GM12878 (cell line): ENCODE measurements around the gene LMAN2. TPM values are rescaled to one million over a fixed set of nuclear protein-coding genes. Genes with fewer than 3 reads are reported as not detected.

Experiments
- ATF7 ChIP-seq: fragments of 450-650 bp; IDR thresholded peaks from 2 replicates; pipeline ENCODE4 v1.6.1; 2016; ENCODE audit warnings: low read depth, mild to moderate bottlenecking
- CBX3 ChIP-seq: fragments of 200-600 bp; sonication (generic); IDR thresholded peaks from 2 replicates; pipeline ENCODE4 v1.6.1; 2016; ENCODE audit warnings: low read depth, borderline replicate concordance
- CHD1 ChIP-seq: IDR thresholded peaks from 2 replicates; pipeline ENCODE4 v1.6.1; 2012; ENCODE audit warnings: low read depth, low read length, improper control_type of control experiment
- FOS ChIP-seq: IDR thresholded peaks from 3 replicates; pipeline ENCODE4 v1.6.1; 2011; ENCODE audit warnings: borderline replicate concordance; ENCODE audit not compliant: insufficient read length; ENCODE audit errors: extremely low read depth
- HDGF ChIP-seq: fragments of 450-650 bp; IDR thresholded peaks from 2 replicates; pipeline ENCODE4 v1.6.1; 2016; ENCODE audit warnings: antibody characterized with exemption
- MYB ChIP-seq: fragments of 150-350 bp; IDR thresholded peaks from 2 replicates; pipeline ENCODE4 v1.6.1; 2014; ENCODE audit warnings: mild to moderate bottlenecking, low read depth, low read length, borderline replicate concordance
- NBN ChIP-seq: fragments of 450-650 bp; IDR thresholded peaks from 2 replicates; pipeline ENCODE4 v1.6.1; 2016
- NR2F1 ChIP-seq: fragments of 450-650 bp; conservative IDR thresholded peaks from 2 replicates; pipeline ENCODE4 v1.6.1; 2017; ENCODE audit warnings: mild to moderate bottlenecking
- PAX5 ChIP-seq: IDR thresholded peaks from 2 replicates; pipeline ENCODE4 v1.6.1; 2011; ENCODE audit warnings: low read depth, low read length, borderline replicate concordance
- POLR2A ChIP-seq: IDR thresholded peaks from 2 replicates; pipeline ENCODE4 v1.6.1; 2011; ENCODE audit warnings: low read depth, mild to moderate bottlenecking, low read length
- SIX5 ChIP-seq: IDR thresholded peaks from 2 replicates; pipeline ENCODE4 v1.6.1; 2011; ENCODE audit warnings: mild to moderate bottlenecking, low read depth, low read length, moderate library complexity; ENCODE audit not compliant: severe bottlenecking
- SMC3 ChIP-seq: IDR thresholded peaks from 2 replicates; pipeline ENCODE4 v1.6.1; 2011; ENCODE audit warnings: low read length, improper control_type of control experiment, borderline replicate concordance
- SUZ12 ChIP-seq: fragments of 200-600 bp; sonication (generic); IDR thresholded peaks from one replicate; pipeline ENCODE4 v1.6.1; 2018; ENCODE audit warnings: antibody characterized with exemption, mild to moderate bottlenecking; ENCODE audit not compliant: unreplicated experiment
- TCF12 ChIP-seq: IDR thresholded peaks from 2 replicates; pipeline ENCODE4 v1.6.1; 2011; ENCODE audit warnings: low read depth, mild to moderate bottlenecking, low read length
- ZBED1 ChIP-seq: IDR thresholded peaks from 2 replicates; pipeline ENCODE4 v1.6.1; 2016; ENCODE audit warnings: borderline replicate concordance
- ZNF217 ChIP-seq: fragments of 450-650 bp; IDR thresholded peaks from 2 replicates; pipeline ENCODE4 v1.6.1; 2017; ENCODE audit warnings: antibody characterized with exemption, mild to moderate bottlenecking
- ZNF274 ChIP-seq: IDR thresholded peaks from one replicate; pipeline ENCODE4 v1.8.0; 2011; ENCODE audit not compliant: insufficient read length, insufficient read depth
- polyA plus RNA-seq, 11 experiments: library from polyadenylated mRNA; depleted of rRNA in 4 of 11; unstranded in 6 of 11; stranded (reverse) in 5 of 11; fragments of >200 nt; fragmentation: Nextera tagmentation in 4 of 11; fragmentation: Illumina TruSeq in 1 of 11; extraction: Ambion mirVana in 4 of 11; extraction: Trizol in 1 of 11; gene quantifications; 1 replicate in 1 of 11; 2 replicates in 10 of 11; pipeline versions ENCODE4 v1.2.1 to v1.2.3, GENCODE V29; 2011 to 2016; ENCODE audit warnings: inconsistent platforms in 2 of 11, missing spikeins in 2 of 11, low read depth in 1 of 11
- total RNA-seq, 4 experiments: library from RNA; depleted of rRNA in 3 of 4; stranded (reverse); fragments of >200 nt in 3 of 4; fragmentation: Illumina TruSeq in 1 of 4; extraction: Trizol in 1 of 4; gene quantifications; 2 replicates each; pipeline versions ENCODE4 v1.2.1 to v1.2.3, GENCODE V29; 2013 to 2021
- TF ChIP-seq, protein P1 (sequence below): fragments of 450-650 bp; IDR thresholded peaks from 2 replicates; pipeline ENCODE4 v1.6.1; 2017; ENCODE audit warnings: mild to moderate bottlenecking, moderate library complexity
- TF ChIP-seq, protein P2 (sequence below): fragments of 450-650 bp; IDR thresholded peaks from 2 replicates; pipeline ENCODE4 v1.6.1; 2016; ENCODE audit warnings: mild to moderate bottlenecking
- TF ChIP-seq, protein P3 (sequence below): fragments of 450-650 bp; IDR thresholded peaks from 2 replicates; pipeline ENCODE4 v1.6.1; 2016; ENCODE audit warnings: mild to moderate bottlenecking, moderate library complexity, borderline replicate concordance

Gene LMAN2
- total and polyA plus RNA-seq, 10 of the 15 experiments (the other 5 are each of a cell fraction or from before 2014, with no cell fraction given): 2.4 to 264 (median 147) TPM

DNA sequence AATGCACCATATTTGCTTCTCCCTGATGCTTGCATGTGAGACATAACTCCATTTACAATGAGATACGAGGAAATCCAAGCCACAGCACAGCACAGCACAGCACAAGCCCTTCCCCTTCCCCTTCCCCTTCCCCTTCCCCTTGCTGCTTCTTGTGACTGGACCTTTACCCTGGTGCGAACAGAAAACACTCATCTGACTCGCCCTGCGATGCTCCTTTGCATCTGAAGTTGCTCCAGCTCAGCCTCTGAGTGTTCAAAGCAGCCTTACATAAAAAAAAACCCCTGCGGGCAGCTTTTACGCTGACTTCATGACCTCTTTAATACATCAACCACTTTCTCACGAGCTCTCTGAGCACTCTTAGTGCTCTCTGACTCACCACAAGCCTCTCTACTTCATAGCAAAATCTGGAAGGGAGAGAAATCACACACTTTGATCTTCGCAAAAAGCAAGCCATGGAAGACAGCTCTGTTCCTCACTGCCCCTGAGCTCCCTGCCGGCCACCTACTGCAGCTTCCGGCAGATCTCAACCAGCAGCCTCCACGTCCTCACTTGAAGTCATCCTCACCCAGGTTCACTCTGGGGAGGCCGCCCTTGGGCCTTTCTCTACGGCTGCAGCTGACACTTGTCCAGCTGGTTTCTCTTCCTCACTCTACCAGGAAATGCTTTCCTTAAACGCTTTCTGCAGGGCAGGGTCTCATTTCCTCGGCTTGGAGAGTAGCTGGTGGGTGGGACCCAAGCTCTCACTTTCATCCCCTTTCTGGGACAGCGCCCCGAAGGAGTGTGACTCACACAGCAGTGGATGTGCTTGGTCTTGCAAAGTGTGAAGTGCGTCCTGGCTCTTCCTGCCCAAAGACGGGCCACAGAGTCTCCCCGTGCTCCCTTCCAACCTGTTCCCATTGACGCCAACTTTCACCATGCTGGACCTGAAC lies 38.0 kb upstream of the LMAN2 start (continued):
- TF ChIP-seq, protein P1, sequence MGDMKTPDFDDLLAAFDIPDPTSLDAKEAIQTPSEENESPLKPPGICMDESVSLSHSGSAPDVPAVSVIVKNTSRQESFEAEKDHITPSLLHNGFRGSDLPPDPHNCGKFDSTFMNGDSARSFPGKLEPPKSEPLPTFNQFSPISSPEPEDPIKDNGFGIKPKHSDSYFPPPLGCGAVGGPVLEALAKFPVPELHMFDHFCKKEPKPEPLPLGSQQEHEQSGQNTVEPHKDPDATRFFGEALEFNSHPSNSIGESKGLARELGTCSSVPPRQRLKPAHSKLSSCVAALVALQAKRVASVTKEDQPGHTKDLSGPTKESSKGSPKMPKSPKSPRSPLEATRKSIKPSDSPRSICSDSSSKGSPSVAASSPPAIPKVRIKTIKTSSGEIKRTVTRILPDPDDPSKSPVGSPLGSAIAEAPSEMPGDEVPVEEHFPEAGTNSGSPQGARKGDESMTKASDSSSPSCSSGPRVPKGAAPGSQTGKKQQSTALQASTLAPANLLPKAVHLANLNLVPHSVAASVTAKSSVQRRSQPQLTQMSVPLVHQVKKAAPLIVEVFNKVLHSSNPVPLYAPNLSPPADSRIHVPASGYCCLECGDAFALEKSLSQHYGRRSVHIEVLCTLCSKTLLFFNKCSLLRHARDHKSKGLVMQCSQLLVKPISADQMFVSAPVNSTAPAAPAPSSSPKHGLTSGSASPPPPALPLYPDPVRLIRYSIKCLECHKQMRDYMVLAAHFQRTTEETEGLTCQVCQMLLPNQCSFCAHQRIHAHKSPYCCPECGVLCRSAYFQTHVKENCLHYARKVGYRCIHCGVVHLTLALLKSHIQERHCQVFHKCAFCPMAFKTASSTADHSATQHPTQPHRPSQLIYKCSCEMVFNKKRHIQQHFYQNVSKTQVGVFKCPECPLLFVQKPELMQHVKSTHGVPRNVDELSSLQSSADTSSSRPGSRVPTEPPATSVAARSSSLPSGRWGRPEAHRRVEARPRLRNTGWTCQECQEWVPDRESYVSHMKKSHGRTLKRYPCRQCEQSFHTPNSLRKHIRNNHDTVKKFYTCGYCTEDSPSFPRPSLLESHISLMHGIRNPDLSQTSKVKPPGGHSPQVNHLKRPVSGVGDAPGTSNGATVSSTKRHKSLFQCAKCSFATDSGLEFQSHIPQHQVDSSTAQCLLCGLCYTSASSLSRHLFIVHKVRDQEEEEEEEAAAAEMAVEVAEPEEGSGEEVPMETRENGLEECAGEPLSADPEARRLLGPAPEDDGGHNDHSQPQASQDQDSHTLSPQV: no peak
- TF ChIP-seq ZNF217 (no peak), NR2F1 (peak; percentile 91), PAX5 (no peak), POLR2A (no peak; the same call in 1 of the 2 replicates), HDGF (peak; percentile 8; the same call in 1 of the 2 replicates), SMC3 (no peak), CBX3 (no peak), MYB (no peak), NBN (0 out of 2 replicates have a peak, but pooled peaks have one; percentile 26), ATF7 (no peak; the same call in 1 of the 2 replicates), ZBED1 (no peak), SUZ12 (no peak), TCF12 (peak; percentile 61; the same call in 1 of the 2 replicates), FOS (no peak), CHD1 (no peak), ZNF274 (no peak), SIX5 (no peak)
- TF ChIP-seq, protein P2, sequence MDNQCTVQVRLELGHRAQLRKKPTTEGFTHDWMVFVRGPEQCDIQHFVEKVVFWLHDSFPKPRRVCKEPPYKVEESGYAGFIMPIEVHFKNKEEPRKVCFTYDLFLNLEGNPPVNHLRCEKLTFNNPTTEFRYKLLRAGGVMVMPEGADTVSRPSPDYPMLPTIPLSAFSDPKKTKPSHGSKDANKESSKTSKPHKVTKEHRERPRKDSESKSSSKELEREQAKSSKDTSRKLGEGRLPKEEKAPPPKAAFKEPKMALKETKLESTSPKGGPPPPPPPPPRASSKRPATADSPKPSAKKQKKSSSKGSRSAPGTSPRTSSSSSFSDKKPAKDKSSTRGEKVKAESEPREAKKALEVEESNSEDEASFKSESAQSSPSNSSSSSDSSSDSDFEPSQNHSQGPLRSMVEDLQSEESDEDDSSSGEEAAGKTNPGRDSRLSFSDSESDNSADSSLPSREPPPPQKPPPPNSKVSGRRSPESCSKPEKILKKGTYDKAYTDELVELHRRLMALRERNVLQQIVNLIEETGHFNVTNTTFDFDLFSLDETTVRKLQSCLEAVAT: no peak
- TF ChIP-seq, protein P3, sequence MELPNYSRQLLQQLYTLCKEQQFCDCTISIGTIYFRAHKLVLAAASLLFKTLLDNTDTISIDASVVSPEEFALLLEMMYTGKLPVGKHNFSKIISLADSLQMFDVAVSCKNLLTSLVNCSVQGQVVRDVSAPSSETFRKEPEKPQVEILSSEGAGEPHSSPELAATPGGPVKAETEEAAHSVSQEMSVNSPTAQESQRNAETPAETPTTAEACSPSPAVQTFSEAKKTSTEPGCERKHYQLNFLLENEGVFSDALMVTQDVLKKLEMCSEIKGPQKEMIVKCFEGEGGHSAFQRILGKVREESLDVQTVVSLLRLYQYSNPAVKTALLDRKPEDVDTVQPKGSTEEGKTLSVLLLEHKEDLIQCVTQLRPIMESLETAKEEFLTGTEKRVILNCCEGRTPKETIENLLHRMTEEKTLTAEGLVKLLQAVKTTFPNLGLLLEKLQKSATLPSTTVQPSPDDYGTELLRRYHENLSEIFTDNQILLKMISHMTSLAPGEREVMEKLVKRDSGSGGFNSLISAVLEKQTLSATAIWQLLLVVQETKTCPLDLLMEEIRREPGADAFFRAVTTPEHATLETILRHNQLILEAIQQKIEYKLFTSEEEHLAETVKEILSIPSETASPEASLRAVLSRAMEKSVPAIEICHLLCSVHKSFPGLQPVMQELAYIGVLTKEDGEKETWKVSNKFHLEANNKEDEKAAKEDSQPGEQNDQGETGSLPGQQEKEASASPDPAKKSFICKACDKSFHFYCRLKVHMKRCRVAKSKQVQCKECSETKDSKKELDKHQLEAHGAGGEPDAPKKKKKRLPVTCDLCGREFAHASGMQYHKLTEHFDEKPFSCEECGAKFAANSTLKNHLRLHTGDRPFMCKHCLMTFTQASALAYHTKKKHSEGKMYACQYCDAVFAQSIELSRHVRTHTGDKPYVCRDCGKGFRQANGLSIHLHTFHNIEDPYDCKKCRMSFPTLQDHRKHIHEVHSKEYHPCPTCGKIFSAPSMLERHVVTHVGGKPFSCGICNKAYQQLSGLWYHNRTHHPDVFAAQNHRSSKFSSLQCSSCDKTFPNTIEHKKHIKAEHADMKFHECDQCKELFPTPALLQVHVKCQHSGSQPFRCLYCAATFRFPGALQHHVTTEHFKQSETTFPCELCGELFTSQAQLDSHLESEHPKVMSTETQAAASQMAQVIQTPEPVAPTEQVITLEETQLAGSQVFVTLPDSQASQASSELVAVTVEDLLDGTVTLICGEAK: no peak
